SKM-1 treated with dmso at 0.1 percent for 144 hours (cell line): ENCODE results near the gene PCDHA8.
"Not testable (repeated sequence)": the region's sequence is repeated elsewhere in the genome, so short reads cannot be mapped to it uniquely, and the experiment has no call there.

Experiments used
- DNase-seq: peaks from one replicate; lab custom pipeline; 2025; ENCODE audit not compliant: unreplicated experiment; lab: John Stamatoyannopoulos, UW

Gene PCDHA8, protein sequence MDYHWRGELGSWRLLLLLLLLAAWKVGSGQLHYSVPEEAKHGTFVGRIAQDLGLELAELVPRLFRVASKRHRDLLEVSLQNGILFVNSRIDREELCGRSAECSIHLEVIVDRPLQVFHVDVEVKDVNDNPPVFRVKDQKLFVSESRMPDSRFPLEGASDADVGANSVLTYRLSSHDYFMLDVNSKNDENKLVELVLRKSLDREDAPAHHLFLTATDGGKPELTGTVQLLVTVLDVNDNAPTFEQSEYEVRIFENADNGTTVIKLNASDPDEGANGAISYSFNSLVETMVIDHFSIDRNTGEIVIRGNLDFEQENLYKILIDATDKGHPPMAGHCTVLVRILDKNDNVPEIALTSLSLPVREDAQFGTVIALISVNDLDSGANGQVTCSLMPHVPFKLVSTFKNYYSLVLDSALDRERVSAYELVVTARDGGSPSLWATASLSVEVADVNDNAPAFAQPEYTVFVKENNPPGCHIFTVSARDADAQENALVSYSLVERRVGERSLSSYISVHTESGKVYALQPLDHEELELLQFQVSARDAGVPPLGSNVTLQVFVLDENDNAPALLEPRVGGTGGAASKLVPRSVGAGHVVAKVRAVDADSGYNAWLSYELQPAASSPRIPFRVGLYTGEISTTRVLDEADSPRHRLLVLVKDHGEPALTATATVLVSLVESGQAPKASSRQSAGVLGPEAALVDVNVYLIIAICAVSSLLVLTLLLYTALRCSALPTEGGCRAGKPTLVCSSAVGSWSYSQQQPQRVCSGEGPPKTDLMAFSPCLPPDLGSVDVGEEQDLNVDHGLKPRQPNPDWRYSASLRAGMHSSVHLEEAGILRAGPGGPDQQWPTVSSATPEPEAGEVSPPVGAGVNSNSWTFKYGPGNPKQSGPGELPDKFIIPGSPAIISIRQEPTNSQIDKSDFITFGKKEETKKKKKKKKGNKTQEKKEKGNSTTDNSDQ

DNA sequence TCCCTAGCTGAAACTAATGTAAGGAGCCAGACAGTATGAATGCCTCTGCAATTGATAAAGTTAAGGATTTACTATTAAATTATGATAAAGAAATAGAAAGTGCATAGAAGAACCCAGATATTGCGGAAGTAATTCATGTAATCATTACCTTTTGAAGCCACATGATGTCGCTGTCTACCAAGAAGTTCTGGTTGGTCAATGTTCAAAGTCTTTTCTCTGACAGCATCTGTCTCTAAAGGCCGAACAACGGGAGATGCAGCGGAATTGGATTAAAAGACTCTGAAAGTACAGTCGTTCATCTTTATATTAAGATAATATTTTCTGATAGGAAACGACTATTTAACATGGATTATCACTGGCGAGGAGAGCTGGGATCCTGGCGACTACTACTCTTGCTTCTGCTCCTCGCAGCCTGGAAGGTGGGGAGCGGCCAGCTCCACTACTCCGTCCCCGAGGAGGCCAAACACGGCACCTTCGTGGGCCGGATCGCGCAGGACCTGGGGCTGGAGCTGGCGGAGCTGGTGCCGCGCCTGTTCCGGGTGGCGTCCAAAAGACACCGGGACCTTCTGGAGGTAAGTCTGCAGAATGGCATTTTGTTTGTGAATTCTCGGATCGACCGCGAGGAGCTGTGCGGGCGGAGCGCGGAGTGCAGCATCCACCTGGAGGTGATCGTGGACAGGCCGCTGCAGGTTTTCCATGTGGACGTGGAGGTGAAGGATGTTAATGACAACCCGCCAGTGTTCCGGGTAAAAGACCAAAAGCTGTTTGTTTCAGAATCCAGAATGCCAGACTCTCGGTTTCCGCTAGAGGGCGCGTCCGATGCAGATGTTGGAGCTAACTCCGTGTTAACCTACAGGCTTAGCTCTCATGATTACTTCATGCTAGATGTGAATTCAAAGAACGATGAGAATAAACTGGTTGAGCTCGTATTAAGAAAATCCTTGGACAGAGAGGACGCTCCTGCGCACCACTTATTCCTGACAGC lies at the start of gene PCDHA8:
PCDHA8 (plus strand) TSS at position 210 of the 985 bp plus-strand sequence; CDS start at position 345, 135 bp downstream.
- peak; percentile 12 for DNase-seq

DNA sequence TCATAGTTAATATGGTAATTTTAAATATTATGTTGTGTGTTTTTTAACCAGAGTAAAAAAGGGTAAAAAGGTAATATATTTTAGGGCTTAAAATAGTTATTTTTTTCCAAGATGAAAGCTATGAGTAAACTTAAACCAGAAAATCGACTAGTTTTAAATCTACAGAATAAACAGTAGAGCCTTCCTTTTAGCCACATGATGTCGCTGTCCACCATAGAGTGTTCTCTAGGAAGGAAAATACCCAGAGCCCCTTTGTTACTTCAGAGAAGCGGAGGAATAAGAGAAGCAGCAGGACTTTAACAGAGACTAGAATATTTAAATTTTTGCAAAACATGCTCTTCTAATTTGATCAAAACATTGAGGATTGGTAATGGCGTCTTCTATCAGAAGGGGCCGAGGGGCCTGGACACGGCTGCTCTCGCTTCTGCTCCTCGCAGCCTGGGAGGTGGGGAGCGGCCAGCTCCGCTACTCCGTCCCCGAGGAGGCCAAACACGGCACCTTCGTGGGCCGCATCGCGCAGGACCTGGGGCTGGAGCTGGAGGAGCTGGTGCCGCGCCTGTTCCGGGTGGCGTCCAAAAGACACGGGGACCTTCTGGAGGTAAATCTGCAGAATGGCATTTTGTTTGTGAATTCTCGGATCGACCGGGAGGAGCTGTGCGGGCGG lies 46.3 kb upstream of the PCDHA8 start, which contains the start of gene PCDHA2:
PCDHA2 (plus strand) TSS at position 258 of the 664 bp plus-strand sequence.
- no peak for DNase-seq

DNA sequence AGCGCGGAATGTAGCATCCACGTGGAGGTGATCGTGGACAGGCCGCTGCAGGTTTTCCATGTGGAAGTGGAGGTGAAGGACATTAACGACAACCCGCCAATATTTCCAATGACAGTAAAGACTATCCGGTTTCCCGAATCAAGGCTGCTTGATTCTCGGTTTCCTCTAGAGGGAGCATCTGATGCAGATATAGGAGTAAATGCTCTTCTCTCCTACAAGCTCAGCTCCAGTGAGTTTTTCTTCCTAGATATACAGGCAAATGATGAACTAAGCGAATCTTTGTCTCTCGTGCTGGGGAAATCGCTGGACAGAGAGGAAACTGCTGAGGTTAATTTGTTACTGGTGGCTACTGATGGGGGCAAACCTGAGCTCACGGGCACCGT lies 45.7 kb upstream of the PCDHA8 start:
- DNase-seq, result no peak

DNA sequence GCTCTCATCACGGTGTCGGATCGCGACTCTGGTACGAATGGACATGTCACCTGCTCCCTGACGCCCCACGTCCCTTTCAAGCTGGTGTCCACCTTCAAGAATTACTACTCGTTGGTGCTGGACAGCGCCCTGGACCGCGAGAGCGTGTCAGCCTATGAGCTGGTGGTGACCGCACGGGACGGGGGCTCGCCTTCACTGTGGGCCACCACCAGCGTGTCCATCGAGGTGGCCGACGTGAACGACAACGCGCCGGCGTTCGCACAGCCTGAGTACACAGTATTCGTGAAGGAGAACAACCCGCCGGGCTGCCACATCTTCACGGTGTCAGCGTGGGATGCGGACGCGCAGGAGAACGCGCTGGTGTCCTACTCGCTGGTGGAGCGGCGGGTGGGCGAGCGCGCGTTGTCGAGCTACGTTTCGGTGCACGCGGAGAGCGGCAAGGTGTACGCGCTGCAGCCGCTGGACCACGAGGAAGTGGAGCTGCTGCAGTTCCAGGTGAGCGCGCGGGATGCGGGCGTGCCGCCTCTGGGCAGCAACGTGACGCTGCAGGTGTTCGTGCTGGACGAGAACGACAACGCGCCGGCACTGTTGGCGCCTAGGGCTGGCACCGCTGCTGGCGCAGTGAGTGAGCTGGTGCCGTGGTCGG lies 44.8 kb upstream of the PCDHA8 start:
- DNase-seq, result not testable (repeated sequence)

DNA sequence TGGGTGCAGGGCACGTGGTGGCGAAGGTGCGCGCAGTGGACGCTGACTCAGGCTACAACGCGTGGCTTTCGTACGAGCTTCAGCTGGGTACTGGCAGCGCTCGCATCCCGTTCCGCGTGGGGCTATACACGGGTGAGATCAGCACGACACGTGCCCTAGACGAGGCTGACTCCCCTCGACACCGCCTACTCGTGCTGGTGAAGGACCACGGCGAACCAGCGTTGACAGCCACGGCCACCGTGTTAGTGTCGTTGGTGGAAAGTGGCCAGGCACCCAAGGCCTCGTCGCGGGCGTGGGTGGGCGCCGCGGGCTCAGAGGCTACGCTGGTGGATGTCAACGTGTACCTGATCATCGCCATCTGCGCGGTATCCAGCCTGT lies 44.3 kb upstream of the PCDHA8 start:
- DNase-seq, result no peak

DNA sequence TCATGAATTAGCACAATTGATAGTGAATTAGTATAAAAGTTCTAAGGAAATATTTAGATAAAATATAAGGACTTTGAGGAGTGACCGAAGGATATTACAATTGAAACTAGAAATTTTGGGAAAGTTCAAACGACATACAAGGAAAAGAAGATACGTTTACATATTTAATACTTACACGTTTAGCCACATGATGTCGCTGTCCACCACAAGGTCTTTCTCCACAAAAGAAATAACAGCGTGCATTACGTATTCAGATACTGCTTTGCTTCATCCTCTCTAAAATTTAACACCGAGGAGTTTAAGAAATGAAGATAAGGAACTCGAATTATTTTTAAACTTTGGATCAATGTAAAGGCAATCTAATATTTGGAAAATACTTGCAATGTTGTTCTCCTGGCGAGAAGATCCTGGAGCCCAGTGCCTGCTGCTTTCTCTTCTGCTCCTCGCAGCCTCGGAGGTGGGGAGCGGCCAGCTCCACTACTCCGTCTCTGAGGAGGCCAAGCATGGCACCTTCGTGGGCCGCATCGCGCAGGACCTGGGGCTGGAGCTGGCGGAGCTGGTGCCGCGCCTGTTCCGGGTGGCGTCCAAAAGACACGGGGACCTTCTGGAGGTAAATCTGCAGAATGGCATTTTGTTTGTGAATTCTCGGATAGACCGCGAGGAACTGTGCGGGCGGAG lies 40.0 kb upstream of the PCDHA8 start, which contains the start of gene PCDHA3:
PCDHA3 (plus strand) TSS at position 242 of the 678 bp plus-strand sequence.
- no peak for DNase-seq

DNA sequence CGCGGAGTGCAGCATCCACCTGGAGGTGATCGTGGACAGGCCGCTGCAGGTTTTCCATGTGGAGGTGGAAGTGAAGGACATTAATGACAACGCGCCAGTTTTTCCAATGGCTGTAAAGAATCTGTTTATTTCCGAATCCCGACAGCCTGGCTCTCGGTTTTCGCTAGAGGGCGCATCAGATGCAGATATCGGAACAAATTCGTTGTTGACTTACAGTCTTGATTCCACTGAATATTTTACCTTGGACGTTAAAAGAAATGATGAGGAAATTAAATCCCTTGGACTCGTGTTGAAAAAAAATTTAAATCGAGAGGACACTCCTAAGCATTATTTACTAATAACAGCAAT lies 39.5 kb upstream of the PCDHA8 start:
- DNase-seq, result no peak

DNA sequence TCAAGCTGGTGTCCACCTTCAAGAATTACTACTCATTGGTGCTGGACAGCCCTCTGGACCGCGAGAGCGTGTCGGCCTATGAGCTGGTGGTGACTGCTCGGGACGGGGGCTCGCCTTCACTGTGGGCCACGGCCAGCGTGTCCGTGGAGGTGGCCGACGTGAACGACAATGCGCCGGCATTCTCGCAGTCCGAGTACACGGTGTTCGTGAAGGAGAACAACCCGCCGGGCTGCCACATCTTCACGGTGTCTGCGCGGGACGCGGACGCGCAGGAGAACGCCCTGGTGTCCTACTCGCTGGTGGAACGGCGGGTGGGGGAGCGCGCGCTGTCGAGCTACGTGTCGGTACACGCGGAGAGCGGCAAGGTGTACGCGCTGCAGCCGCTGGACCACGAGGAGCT lies 38.6 kb upstream of the PCDHA8 start:
- DNase-seq, result not testable (repeated sequence)

DNA sequence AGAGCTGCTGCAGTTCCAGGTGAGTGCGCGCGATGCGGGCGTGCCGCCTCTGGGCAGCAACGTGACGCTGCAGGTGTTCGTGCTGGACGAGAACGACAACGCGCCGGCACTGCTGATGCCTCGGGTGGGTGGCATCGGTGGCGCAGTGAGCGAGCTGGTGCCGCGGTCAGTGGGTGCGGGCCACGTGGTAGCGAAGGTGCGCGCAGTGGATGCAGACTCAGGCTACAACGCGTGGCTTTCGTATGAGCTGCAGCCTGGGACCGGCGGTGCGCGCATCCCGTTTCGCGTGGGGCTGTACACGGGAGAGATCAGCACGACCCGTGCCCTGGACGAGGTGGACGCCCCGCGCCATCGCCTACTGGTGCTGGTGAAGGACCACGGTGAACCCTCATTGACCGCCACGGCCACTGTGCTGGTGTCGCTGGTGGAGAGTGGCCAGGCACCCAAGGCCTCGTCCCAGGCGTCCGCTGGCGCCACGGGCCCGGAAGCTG lies 38.2 kb upstream of the PCDHA8 start:
- DNase-seq, result no peak

DNA sequence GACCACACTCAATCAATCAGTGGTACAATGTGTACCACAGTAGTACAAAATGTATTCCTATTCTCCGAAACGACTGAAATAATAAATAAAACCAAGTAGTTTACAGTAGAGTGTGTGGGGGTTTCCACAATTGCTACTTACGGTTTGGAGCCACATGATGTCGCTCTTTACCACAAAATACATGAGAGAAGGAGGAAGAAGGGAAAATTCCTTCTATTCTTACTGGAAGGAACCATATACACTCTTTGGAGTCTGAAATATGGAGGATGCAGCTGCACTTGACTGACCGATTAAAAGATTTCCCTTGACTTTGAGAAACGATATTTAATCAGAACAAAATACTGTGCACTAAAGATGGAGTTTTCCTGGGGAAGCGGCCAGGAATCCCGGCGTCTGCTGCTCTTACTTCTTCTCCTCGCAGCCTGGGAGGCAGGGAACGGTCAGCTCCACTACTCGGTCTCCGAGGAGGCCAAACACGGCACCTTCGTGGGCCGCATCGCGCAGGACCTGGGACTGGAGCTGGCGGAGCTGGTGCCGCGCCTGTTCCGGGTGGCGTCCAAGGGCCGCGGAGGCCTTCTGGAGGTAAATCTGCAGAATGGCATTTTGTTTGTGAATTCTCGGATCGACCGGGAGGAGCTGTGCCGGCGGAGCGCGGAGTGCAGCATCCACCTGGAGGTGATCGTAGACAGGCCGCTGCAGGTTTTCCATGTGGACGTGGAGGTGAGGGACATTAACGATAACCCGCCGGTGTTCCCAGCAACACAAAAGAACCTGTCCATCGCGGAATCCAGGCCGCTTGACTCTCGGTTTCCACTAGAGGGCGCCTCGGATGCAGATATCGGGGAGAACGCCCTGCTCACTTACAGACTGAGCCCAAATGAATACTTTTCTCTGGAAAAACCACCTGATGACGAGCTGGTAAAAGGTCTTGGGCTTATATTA lies 33.9 kb upstream of the PCDHA8 start, which contains the start of gene PCDHA4:
PCDHA4 (plus strand) TSS at position 235 of the 942 bp plus-strand sequence.
- DNase-seq, result peak; percentile 39

DNA sequence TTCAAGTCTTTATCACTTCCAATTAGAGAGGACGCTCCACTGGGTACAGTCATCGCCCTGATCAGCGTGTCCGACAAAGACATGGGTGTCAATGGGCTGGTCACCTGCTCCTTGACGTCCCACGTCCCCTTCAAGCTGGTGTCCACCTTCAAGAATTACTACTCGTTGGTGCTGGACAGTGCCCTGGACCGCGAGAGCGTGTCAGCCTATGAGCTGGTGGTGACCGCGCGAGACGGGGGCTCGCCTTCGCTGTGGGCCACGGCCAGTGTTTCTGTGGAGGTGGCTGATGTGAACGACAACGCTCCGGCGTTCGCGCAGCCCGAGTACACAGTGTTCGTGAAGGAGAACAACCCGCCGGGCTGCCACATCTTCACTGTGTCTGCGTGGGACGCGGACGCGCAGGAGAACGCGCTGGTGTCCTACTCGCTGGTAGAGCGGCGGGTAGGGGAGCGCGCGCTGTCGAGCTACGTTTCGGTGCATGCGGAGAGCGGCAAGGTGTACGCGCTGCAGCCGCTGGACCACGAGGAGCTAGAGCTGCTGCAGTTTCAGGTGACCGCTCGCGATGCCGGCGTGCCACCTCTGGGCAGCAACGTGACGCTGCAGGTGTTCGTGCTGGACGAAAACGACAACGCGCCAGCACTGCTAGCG lies 32.6 kb upstream of the PCDHA8 start:
- DNase-seq, result not testable (repeated sequence)

DNA sequence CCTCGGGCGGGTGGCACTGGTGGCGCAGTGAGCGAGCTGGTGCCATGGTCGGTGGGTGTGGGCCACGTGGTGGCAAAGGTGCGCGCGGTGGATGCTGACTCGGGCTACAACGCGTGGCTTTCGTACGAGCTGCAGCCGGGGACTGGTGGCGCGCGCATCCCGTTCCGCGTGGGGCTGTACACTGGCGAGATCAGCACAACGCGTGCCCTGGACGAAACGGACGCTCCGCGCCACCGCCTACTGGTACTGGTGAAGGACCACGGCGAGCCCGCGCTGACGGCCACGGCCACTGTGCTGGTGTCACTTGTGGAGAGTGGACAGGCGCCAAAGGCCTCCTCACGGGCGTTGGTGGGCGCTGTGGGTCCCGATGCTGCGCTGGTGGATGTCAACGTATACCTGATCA lies 32.1 kb upstream of the PCDHA8 start:
- no peak for DNase-seq

DNA sequence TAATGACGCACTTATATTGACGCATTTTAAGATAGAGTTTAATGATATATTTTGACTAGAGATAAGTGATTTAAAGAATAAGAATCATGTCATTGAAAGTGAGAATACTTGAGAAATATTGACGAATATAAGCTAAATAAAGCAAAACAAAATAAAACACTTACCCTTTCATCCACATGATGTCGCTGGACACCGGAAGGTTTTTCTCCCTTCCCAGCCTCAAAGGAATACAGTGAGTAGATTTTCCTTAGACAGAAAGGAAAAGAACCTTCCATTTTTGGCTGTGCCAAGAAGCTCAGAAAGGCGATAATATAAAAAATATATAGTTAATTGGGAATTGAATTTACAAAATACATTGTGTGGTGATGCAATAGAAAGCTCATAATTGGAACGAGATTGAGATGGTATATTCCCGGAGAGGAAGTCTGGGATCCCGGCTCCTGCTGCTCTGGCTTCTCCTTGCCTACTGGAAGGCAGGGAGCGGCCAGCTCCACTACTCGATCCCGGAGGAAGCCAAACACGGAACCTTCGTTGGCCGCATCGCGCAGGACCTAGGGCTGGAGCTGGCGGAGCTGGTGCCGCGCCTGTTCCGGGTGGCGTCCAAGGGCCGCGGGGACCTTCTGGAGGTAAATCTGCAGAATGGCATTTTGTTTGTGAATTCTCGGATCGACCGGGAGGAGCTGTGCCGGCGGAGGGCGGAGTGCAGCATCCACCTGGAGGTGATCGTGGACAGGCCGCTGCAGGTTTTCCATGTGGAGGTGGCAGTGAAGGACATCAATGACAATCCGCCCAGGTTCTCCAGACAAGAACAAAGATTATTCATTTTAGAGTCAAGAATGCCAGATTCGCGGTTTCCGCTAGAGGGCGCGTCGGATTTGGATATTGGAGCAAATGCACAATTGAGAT lies 19.4 kb upstream of the PCDHA8 start, which contains the start of gene PCDHA5:
PCDHA5 (plus strand) TSS at position 239 of the 906 bp plus-strand sequence.
- no peak for DNase-seq

DNA sequence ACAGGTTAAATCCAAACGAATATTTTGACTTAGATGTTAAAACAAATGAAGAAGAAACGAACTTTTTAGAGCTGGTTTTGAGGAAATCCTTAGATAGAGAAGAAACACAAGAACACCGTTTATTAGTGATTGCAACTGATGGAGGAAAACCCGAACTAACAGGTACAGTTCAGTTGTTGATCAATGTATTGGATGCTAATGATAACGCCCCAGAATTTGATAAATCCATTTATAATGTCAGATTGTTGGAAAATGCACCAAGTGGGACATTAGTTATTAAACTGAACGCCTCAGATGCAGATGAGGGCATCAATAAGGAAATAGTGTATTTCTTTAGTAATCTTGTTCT lies 18.7 kb upstream of the PCDHA8 start:
- DNase-seq, result no peak

DNA sequence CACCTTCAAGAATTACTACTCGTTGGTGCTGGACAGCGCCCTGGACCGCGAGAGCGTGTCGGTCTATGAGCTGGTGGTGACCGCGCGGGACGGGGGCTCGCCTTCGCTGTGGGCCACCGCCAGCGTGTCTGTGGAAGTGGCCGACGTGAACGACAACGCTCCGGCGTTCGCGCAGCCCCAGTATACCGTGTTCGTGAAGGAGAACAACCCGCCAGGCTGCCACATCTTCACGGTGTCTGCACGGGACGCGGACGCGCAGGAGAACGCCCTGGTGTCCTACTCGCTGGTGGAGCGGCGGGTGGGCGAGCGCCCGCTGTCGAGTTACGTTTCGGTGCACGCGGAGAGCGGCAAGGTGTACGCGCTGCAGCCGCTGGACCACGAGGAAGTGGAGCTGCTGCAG lies 18.0 kb upstream of the PCDHA8 start:
- DNase-seq, result not testable (repeated sequence)

DNA sequence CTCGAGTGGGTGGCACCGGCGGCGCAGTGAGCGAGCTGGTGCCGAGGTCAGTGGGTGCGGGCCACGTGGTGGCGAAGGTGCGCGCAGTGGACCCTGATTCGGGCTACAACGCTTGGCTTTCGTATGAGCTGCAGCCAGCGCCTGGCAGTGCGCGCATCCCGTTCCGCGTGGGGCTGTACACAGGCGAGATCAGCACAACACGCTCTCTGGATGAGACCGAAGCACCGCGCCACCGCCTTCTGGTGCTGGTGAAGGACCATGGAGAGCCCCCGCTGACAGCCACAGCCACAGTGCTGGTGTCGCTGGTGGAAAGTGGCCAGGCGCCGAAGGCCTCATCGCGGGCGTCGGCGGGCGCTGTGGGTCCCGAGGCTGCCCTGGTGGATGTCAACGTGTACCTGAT lies 17.5 kb upstream of the PCDHA8 start:
- DNase-seq, result no peak
